Nephron progenitor cell (in vitro differentiated cells): ENCODE data around the gene BCKDK.

ENCODE experiments used
- DNase-seq: peaks from one replicate; pipeline ENCODE4 v3.0.0; 2021
- H3K27ac Mint-ChIP-seq: 2 replicates; pipeline ENCODE4 v1.8.0; 2021; ENCODE audit warnings: mild to moderate bottlenecking, moderate library complexity, mixed read lengths
- H3K27me3 Mint-ChIP-seq: 2 replicates; pipeline ENCODE4 v1.8.0; 2021; ENCODE audit warnings: mild to moderate bottlenecking, low read depth, mixed read lengths; ENCODE audit not compliant: poor library complexity
- H3K36me3 Mint-ChIP-seq: 2 replicates; pipeline ENCODE4 v1.8.0; 2021; ENCODE audit warnings: low read depth, mixed read lengths
- H3K4me1 Mint-ChIP-seq: 2 replicates; pipeline ENCODE4 v1.8.0; 2021; ENCODE audit warnings: mixed read lengths
- H3K4me3 Mint-ChIP-seq: 2 replicates; pipeline ENCODE4 v1.8.0; 2021; ENCODE audit warnings: mild to moderate bottlenecking, moderate library complexity, mixed read lengths
- H3K9me3 Mint-ChIP-seq: 2 replicates; pipeline ENCODE4 v1.8.0; 2021; ENCODE audit warnings: mild to moderate bottlenecking, moderate library complexity, mixed read lengths
- CTCF ChIP-seq: fragments of 200-600 bp; sonication (generic); IDR thresholded peaks from 2 replicates; pipeline ENCODE4 v1.5.0; 2021; ENCODE audit warnings: antibody characterized with exemption

BCKDK gene

GRCh38 chr16:31084584-31085302, 23.4 kb upstream of the BCKDK start:
- no peak for TF ChIP-seq CTCF
- H3K36me3 Mint-ChIP-seq, result peaks cover 11% of the 10 kb centered on the region
- no peak overlapping the region for H3K4me3 Mint-ChIP-seq
- H3K4me1 Mint-ChIP-seq, result peaks cover 8% of the 10 kb centered on the region
- DNase-seq, result no peak
- H3K27ac Mint-ChIP-seq, result no peak overlapping the region
- no peaks in the 10 kb centered on the region for H3K9me3 Mint-ChIP-seq
- peaks cover 3% of the 10 kb centered on the region for H3K27me3 Mint-ChIP-seq

- no peaks in the 10 kb centered on the region for H3K9me3 Mint-ChIP-seq
- peaks cover 3% of the 10 kb centered on the region for H3K27me3 Mint-ChIP-seq
- no peak overlapping the region for H3K4me3 Mint-ChIP-seq
- no peak for TF ChIP-seq CTCF
- H3K36me3 Mint-ChIP-seq, result peaks cover 11% of the 10 kb centered on the region
- peaks cover 8% of the 10 kb centered on the region for H3K4me1 Mint-ChIP-seq
- H3K27ac Mint-ChIP-seq, result peak overlapping the region; percentile 91
- no peak for DNase-seq
Observed at GRCh38 chr16:31085411-31085810, 22.8 kb upstream of the BCKDK start.

- DNase-seq, result no peak
- Mint-ChIP-seq H3K9me3 (no peaks in the 10 kb centered on the region), H3K4me3 (no peak overlapping the region), H3K36me3 (peaks cover 18% of the 10 kb centered on the region), H3K4me1 (peaks cover 8% of the 10 kb centered on the region), H3K27me3 (peaks cover 3% of the 10 kb centered on the region), H3K27ac (peak overlapping the region; percentile 87)
- TF ChIP-seq CTCF, result no peak
Observed at GRCh38 chr16:31085873-31086628, 22.1 kb upstream of the BCKDK start.

- TF ChIP-seq CTCF, result no peak
- peaks cover 21% of the 10 kb centered on the region for H3K36me3 Mint-ChIP-seq
- no peak for DNase-seq
- H3K4me3 Mint-ChIP-seq, result no peak overlapping the region
- peaks cover 3% of the 10 kb centered on the region for H3K27me3 Mint-ChIP-seq
- H3K9me3 Mint-ChIP-seq, result no peaks in the 10 kb centered on the region
- H3K27ac Mint-ChIP-seq, result no peak overlapping the region
- peaks cover 8% of the 10 kb centered on the region for H3K4me1 Mint-ChIP-seq
Observed at GRCh38 chr16:31086629-31086906, 21.6 kb upstream of the BCKDK start.

- peak overlapping the region; percentile 82 for H3K27ac Mint-ChIP-seq
- peaks cover 15% of the 10 kb centered on the region for H3K36me3 Mint-ChIP-seq
- H3K9me3 Mint-ChIP-seq, result no peaks in the 10 kb centered on the region
- H3K4me3 Mint-ChIP-seq, result no peak overlapping the region
- TF ChIP-seq CTCF, result no peak
- DNase-seq, result no peak
- peaks cover 3% of the 10 kb centered on the region for H3K4me1 Mint-ChIP-seq
- peaks cover 3% of the 10 kb centered on the region for H3K27me3 Mint-ChIP-seq
Observed at GRCh38 chr16:31087481-31087880, 20.7 kb upstream of the BCKDK start.

- H3K4me1 Mint-ChIP-seq, result peaks cover 7% of the 10 kb centered on the region
Observed at GRCh38 chr16:31087971-31088370, 20.2 kb upstream of the BCKDK start.

More at GRCh38 chr16:31087971-31088370, 20.2 kb upstream of the BCKDK start:
- TF ChIP-seq CTCF, result no peak
- Mint-ChIP-seq H3K27me3 (peaks cover 3% of the 10 kb centered on the region), H3K27ac (no peak overlapping the region), H3K4me3 (no peak overlapping the region), H3K9me3 (no peaks in the 10 kb centered on the region), H3K36me3 (peaks cover 14% of the 10 kb centered on the region)
- no peak for DNase-seq
